HEK293T (cell line): ENCODE results near the gene MAT1A.
"Not testable (repeated sequence)": the region's sequence is repeated elsewhere in the genome, so short reads cannot be mapped to it uniquely, and the experiment has no call there.

ENCODE experiments used
- CTCF ChIA-PET: fragments of 350-600 bp; formaldehyde crosslinking; extraction: SDS; loops from one replicate; lab custom pipeline; 2021; ENCODE audit warnings: antibody characterized with exemption, inconsistent platforms; lab: Yijun Ruan, JAX
- POLR2A ChIA-PET: fragments of 350-600 bp; formaldehyde crosslinking; extraction: SDS; loops from one replicate; lab custom pipeline; 2020; ENCODE audit warnings: antibody characterized with exemption, inconsistent platforms; lab: Yijun Ruan, JAX
- DNase-seq: peaks from one replicate; pipeline ENCODE4 v3.0.0; 2012; ENCODE audit warnings: mixed read lengths; ENCODE audit errors: extremely low spot score
- BHLHE40 ChIP-seq: fragments of 450-650 bp; IDR thresholded peaks from 2 replicates; pipeline ENCODE4 v1.6.1; 2016; ENCODE audit warnings: mild to moderate bottlenecking, moderate library complexity, borderline replicate concordance
- CTBP1 ChIP-seq: fragments of 450-650 bp; IDR thresholded peaks from 2 replicates; pipeline ENCODE4 v1.6.1; 2016; ENCODE audit warnings: borderline replicate concordance
- ELF4 ChIP-seq: fragments of 450-650 bp; IDR thresholded peaks from 2 replicates; pipeline ENCODE4 v1.6.1; 2017; ENCODE audit warnings: antibody characterized with exemption
- FOXA1 ChIP-seq: fragments of 450-650 bp; IDR thresholded peaks from 2 replicates; pipeline ENCODE4 v1.6.1; 2016; ENCODE audit warnings: mild to moderate bottlenecking
- FOXK2 ChIP-seq: fragments of 450-650 bp; IDR thresholded peaks from 2 replicates; pipeline ENCODE4 v1.6.1; 2016; ENCODE audit warnings: mild to moderate bottlenecking
- HDGF ChIP-seq: fragments of 450-650 bp; IDR thresholded peaks from 2 replicates; pipeline ENCODE4 v1.6.1; 2017; ENCODE audit warnings: antibody characterized with exemption, borderline replicate concordance
- L3MBTL2 ChIP-seq: fragments of 450-650 bp; conservative IDR thresholded peaks from 2 replicates; pipeline ENCODE4 v1.6.1; 2016; ENCODE audit warnings: mild to moderate bottlenecking
- LEF1 ChIP-seq: fragments of 450-650 bp; IDR thresholded peaks from 2 replicates; pipeline ENCODE4 v1.6.1; 2017; ENCODE audit warnings: mild to moderate bottlenecking, borderline replicate concordance
- NFRKB ChIP-seq: fragments of 450-650 bp; IDR thresholded peaks from 2 replicates; pipeline ENCODE4 v1.6.1; 2016; ENCODE audit warnings: mild to moderate bottlenecking, moderate library complexity
- PKNOX1 ChIP-seq: fragments of 450-650 bp; IDR thresholded peaks from 2 replicates; pipeline ENCODE4 v1.6.1; 2016
- SUZ12 ChIP-seq: fragments of 450-650 bp; IDR thresholded peaks from 2 replicates; pipeline ENCODE4 v1.6.1; 2016; ENCODE audit warnings: mild to moderate bottlenecking
- TARDBP ChIP-seq: fragments of 450-650 bp; IDR thresholded peaks from 2 replicates; pipeline ENCODE4 v1.6.1; 2016
- ZNF384 ChIP-seq: fragments of 450-650 bp; IDR thresholded peaks from 2 replicates; pipeline ENCODE4 v1.6.1; 2016

MAT1A gene

GRCh38 chr10:80260295-80261243, 28.9 kb downstream of the MAT1A start:
- POLR2A ChIA-PET: no interaction called here
- TF ChIP-seq PKNOX1: peak; percentile 56; the same call in 1 of the 2 replicates
- TF ChIP-seq FOXA1: no peak
- no peak for TF ChIP-seq ELF4
- TF ChIP-seq SUZ12: no peak
- TF ChIP-seq ZNF384: no peak
- TF ChIP-seq HDGF: no peak
- no peak for TF ChIP-seq LEF1
- peak; percentile 63 for DNase-seq

GRCh38 chr10:80259405-80259871, 30.0 kb downstream of the MAT1A start:
- TF ChIP-seq L3MBTL2 (no peak), SUZ12 (no peak), BHLHE40 (no peak), NFRKB (no peak), ELF4 (no peak), TARDBP (no peak), CTBP1 (no peak), PKNOX1 (no peak)
- POLR2A ChIA-PET: no interaction called here
- CTCF ChIA-PET: interaction anchor here (0.6 kb wide), 1 partner anchor 405 kb away, joined by 4 read pairs; no protein-coding TSS in a partner anchor
- DNase-seq: no peak

More at GRCh38 chr10:80260295-80261243, 28.9 kb downstream of the MAT1A start:
- CTCF ChIA-PET: interaction anchor here (0.8 to 1.3 kb wide), 2 partner anchors 8 to 117 kb away, joined by 3 to 4 read pairs; no protein-coding TSS in a partner anchor

- POLR2A ChIA-PET, CTCF ChIA-PET, DNase-seq: not testable (repeated sequence)
Observed at GRCh38 chr10:80256798-80257197, 32.7 kb downstream of the MAT1A start.

- DNase-seq, CTCF ChIA-PET, POLR2A ChIA-PET: not testable (repeated sequence)
Observed at GRCh38 chr10:80254726-80255125, 34.7 kb downstream of the MAT1A start.

- CTCF ChIA-PET, POLR2A ChIA-PET: not testable (repeated sequence)
Observed at GRCh38 chr10:80253963-80254271, 35.5 kb downstream of the MAT1A start.

GRCh38 chr10:80253266-80253962, 36.0 kb downstream of the MAT1A start:
- ChIA-PET POLR2A (no interaction called here), CTCF (no interaction called here)
- TF ChIP-seq BHLHE40 (no peak), PKNOX1 (no peak), SUZ12 (no peak), FOXA1 (no peak), FOXK2 (no peak)
- no peak for DNase-seq

More at GRCh38 chr10:80253963-80254271, 35.5 kb downstream of the MAT1A start:
- DNase-seq: not testable (repeated sequence)

- no peak for DNase-seq
Observed at GRCh38 chr10:80252296-80252887, 37.1 kb downstream of the MAT1A start.

GRCh38 chr10:80251703-80252280, 37.7 kb downstream of the MAT1A start:
- POLR2A ChIA-PET, CTCF ChIA-PET: not testable (repeated sequence)

More at GRCh38 chr10:80252296-80252887, 37.1 kb downstream of the MAT1A start:
- TF ChIP-seq NFRKB (no peak), PKNOX1 (no peak), ZNF384 (no peak)
- ChIA-PET CTCF (no interaction called here), POLR2A (no interaction called here)

GRCh38 chr10:80250399-80250798, 39.1 kb downstream of the MAT1A start:
- POLR2A ChIA-PET, CTCF ChIA-PET, DNase-seq: not testable (repeated sequence)

More at GRCh38 chr10:80251703-80252280, 37.7 kb downstream of the MAT1A start:
- not testable (repeated sequence) for DNase-seq

- CTCF ChIA-PET: not testable (repeated sequence)
Observed at GRCh38 chr10:80249906-80250305, 39.6 kb downstream of the MAT1A start.

GRCh38 chr10:80247611-80248010, 41.8 kb downstream of the MAT1A start:
- DNase-seq, CTCF ChIA-PET, POLR2A ChIA-PET: not testable (repeated sequence)

More at GRCh38 chr10:80249906-80250305, 39.6 kb downstream of the MAT1A start:
- DNase-seq, POLR2A ChIA-PET: not testable (repeated sequence)
